Endothelial cell of umbilical vein (primary cell): Measurements from ENCODE around the gene RBM39. TPM values are rescaled to one million over a fixed set of nuclear protein-coding genes. Genes with fewer than 3 reads are reported as not detected.
A peak's percentile ranks its signal among the peaks of the same experiment; 100 is the strongest.

Experiments used
- BruUV-seq: library from RNA; stranded (reverse); fragments of 400-500 nt; replicated peaks from 2 replicates; lab custom pipeline; 2021; lab: Mats Ljungman, UMichigan
- CTCF ChIA-PET: fragments of 300-600, 350-600 bp; sonication (Branson Sonifier 250); formaldehyde crosslinking; loops from one replicate; lab custom pipeline; 2021; ENCODE audit warnings: antibody characterized with exemption, inconsistent platforms; lab: Charles Lee
- POLR2A ChIA-PET: fragments of 300-600, 350-600 bp; sonication (Branson Sonifier 250); formaldehyde crosslinking; loops from one replicate; lab custom pipeline; 2021; ENCODE audit warnings: antibody characterized with exemption, inconsistent platforms; lab: Charles Lee
- DNase-seq: peaks from one replicate; pipeline ENCODE4 v3.0.0-alpha.2; 2011; ENCODE audit warnings: low read depth, low spot score
- FAIRE-seq: peaks from 2 replicates; lab custom pipeline; 2011; peaks lifted over from hg19 to GRCh38; lab: Jason Lieb, UNC
- H2AFZ ChIP-seq: 2 replicates; pipeline ENCODE4 v1.6.0; 2012; ENCODE audit warnings: low read depth, low read length, control low read depth, inconsistent platforms
- H3K27ac ChIP-seq: 2 replicates; pipeline ENCODE4 v1.5.1; 2011; ENCODE audit warnings: low read depth, mild to moderate bottlenecking, control low read depth, low read length, moderate library complexity; ENCODE audit not compliant: insufficient read depth
- H3K27me3 ChIP-seq, 2 experiments: 2 replicates each; pipeline versions ENCODE4 v1.6.0 to v1.6.1; 2011; ENCODE audit warnings: low read length in 2 of 2, mixed read lengths in 1 of 2; ENCODE audit not compliant: control insufficient read depth in 2 of 2, insufficient read depth in 2 of 2
- H3K36me3 ChIP-seq, 2 experiments: 2 replicates in 1 of 2; 3 replicates in 1 of 2; pipeline ENCODE4 v1.5.1; 2011; ENCODE audit warnings: low read length in 2 of 2, mild to moderate bottlenecking in 1 of 2, moderate library complexity in 1 of 2; ENCODE audit not compliant: control insufficient read depth in 2 of 2, insufficient read depth in 2 of 2; ENCODE audit errors: extremely low read depth in 1 of 2
- H3K4me1 ChIP-seq: 3 replicates; pipeline ENCODE4 v1.5.1; 2011; ENCODE audit warnings: mild to moderate bottlenecking, low read length; ENCODE audit not compliant: control insufficient read depth, insufficient read depth; ENCODE audit errors: extremely low read depth
- H3K4me2 ChIP-seq: 2 replicates; pipeline ENCODE4 v1.6.1; 2011; ENCODE audit warnings: low read length, control low read depth, mixed read lengths; ENCODE audit not compliant: insufficient read depth
- H3K4me3 ChIP-seq, 3 experiments: fragments of 200-600 bp in 1 of 3; sonication (generic), shearing (Covaris generic) in 1 of 3; replicated peaks in 1 of 3; 2 replicates each; pipeline ENCODE4 v1.5.1; 2011 to 2016; ENCODE audit warnings: control low read depth in 3 of 3, low read length in 3 of 3, mild to moderate bottlenecking in 2 of 3, inconsistent platforms in 1 of 3, low read depth in 1 of 3, moderate library complexity in 1 of 3; ENCODE audit not compliant: insufficient read depth in 1 of 3
- H3K79me2 ChIP-seq: 2 replicates; pipeline ENCODE4 v1.6.0; 2012; ENCODE audit warnings: low read length, inconsistent platforms; ENCODE audit not compliant: control insufficient read depth, insufficient read depth
- H3K9ac ChIP-seq: replicated peaks from 2 replicates; pipeline ENCODE3; 2011; ENCODE audit warnings: low read length, control low read depth; ENCODE audit not compliant: insufficient read depth; ENCODE audit errors: extremely low read depth
- H3K9me1 ChIP-seq: replicated peaks from 3 replicates; pipeline ENCODE4 v1.6.0; 2011; ENCODE audit warnings: mild to moderate bottlenecking, low read length; ENCODE audit not compliant: control insufficient read depth, insufficient read depth; ENCODE audit errors: extremely low read depth
- H3K9me3 ChIP-seq: replicated peaks from 2 replicates; pipeline ENCODE4 v1.5.1; 2012; ENCODE audit warnings: low read length, inconsistent platforms; ENCODE audit not compliant: control insufficient read depth, insufficient read depth
- H4K20me1 ChIP-seq: replicated peaks from 2 replicates; pipeline ENCODE3; 2011; ENCODE audit warnings: mild to moderate bottlenecking, low read length; ENCODE audit not compliant: control insufficient read depth, insufficient read depth; ENCODE audit errors: extremely low read depth
- EZH2 ChIP-seq: IDR thresholded peaks from 2 replicates; pipeline ENCODE4 v1.6.1; 2012; ENCODE audit warnings: borderline replicate concordance, low read depth, mild to moderate bottlenecking, moderate library complexity, low read length, inconsistent platforms; ENCODE audit not compliant: severe bottlenecking
- FOS ChIP-seq: IDR thresholded peaks from 2 replicates; pipeline ENCODE4 v1.6.1; 2011; ENCODE audit warnings: mild to moderate bottlenecking, low read length, moderate library complexity, borderline replicate concordance; ENCODE audit not compliant: insufficient read depth
- GATA2 ChIP-seq: IDR thresholded peaks from 2 replicates; pipeline ENCODE4 v1.7.0; 2011; ENCODE audit warnings: low read depth, mild to moderate bottlenecking, moderate library complexity, mixed read lengths, low read length; ENCODE audit not compliant: insufficient read length, insufficient read depth
- MAX ChIP-seq: IDR thresholded peaks from 2 replicates; pipeline ENCODE4 v1.6.1; 2011; ENCODE audit not compliant: insufficient read depth, insufficient read length
- POLR2A ChIP-seq: IDR thresholded peaks from 2 replicates; pipeline ENCODE4 v1.6.1; 2012; ENCODE audit warnings: low read depth, mild to moderate bottlenecking, control low read depth, low read length
- POLR2AphosphoS5 ChIP-seq: IDR thresholded peaks from 2 replicates; pipeline ENCODE4 v1.6.1; 2012; ENCODE audit warnings: low read depth, mild to moderate bottlenecking, control low read depth, low read length, moderate library complexity; ENCODE audit not compliant: insufficient read depth
- dilution Hi-C: fragments of 300-500 bp; cut with MboI; formaldehyde crosslinking; loops from one replicate; pipeline ENCODE4 v1.15.0; 2019; ENCODE audit warnings: low sequenced_read_pairs; ENCODE audit not compliant: extremely low pct_ligation_motif_present
- intact Hi-C: fragments of 100-400 bp; cut with micrococcal nuclease; formaldehyde crosslinking; loops from one replicate; pipeline ENCODE4 v1.10.0; 2022
- polyA plus RNA-seq, 4 experiments: library from polyadenylated mRNA; depleted of rRNA in 3 of 4; stranded (reverse) in 3 of 4; unstranded in 1 of 4; fragments of >200 nt; gene quantifications; 2 replicates each; pipeline versions ENCODE4 v1.2.1 to v1.2.3, GENCODE V29; 2011 to 2012; ENCODE audit warnings: missing spikeins in 1 of 4
- total RNA-seq: library from RNA; stranded (reverse); gene quantifications from 2 replicates; pipeline ENCODE4 v1.2.3, GENCODE V29; 2021
- TF ChIP-seq, protein P1 (sequence below), 2 donors: IDR thresholded peaks; 1 replicate in 1 of 2; 2 replicates in 1 of 2; pipeline ENCODE4 v1.5.1; 2011; ENCODE audit warnings: low read length in 2 of 2, mild to moderate bottlenecking in 2 of 2, moderate library complexity in 2 of 2, control low read depth in 1 of 2, inconsistent platforms in 1 of 2, low read depth in 1 of 2; ENCODE audit not compliant: insufficient read depth in 1 of 2; ENCODE audit errors: extremely low read depth in 1 of 2

Gene RBM39
- total and polyA plus RNA-seq, 2 donors (not counting 3 experiments of a cell fraction or from before 2014, with no cell fraction given), result 106 to 309 TPM

DNA sequence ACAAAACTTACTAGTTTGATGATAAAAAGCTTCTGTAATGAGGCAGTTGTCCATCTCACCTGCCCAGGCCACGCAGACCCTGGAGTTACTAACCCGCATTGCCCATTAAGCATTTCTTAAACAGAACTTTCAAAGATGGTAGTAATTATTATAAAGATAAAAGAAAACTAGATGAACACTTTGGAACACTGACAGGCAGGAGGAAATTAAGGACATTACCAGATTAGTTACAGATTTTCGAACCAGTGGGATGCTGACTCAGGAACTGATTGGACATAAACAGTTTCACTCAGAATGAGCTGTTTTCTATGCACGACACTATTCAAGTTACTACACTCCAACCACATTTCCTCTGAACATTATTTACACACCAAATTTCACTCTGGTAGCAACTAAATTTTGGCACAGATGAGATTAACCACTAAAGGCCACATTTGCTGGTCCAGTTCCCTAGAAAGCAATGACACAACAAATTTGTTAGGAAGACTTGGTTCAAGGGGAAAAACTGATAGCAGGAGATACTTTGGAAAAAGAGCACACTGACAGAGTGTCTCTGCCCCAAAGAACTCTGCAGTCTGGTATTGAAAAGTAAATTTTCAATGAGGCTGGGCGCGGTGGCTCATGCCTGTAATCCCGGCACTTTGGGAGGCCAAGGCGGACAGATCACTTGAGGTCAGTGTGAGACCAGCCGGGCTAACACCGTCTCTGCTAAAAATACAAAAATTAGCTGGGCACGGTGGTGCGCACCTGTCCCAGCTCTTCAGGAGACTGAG lies 39.8 kb downstream of the RBM39 start:
- dilution Hi-C loops, result no loop called here
- Histone ChIP-seq H3K36me3 (peaks cover 16 to 25% of the 10 kb centered on the region in 2 experiments), H2AFZ (no peak overlapping the region), H3K9me3 (no peaks in the 10 kb centered on the region), H3K4me3 (no peak overlapping the region), H3K79me2 (peaks cover 13% of the 10 kb centered on the region), H3K9me1 (no peaks in the 10 kb centered on the region), H3K27ac (no peak overlapping the region), H3K4me1 (peaks cover 17% of the 10 kb centered on the region), H3K27me3 (no peaks in the 10 kb centered on the region), H4K20me1 (peaks cover 5% of the 10 kb centered on the region), H3K9ac (no peak overlapping the region), H3K4me2 (no peak overlapping the region)
- intact Hi-C loops, result no loop called here
- CTCF ChIA-PET, result interaction anchor here (1.0 to 1.3 kb wide), 2 partner anchors 9 to 252 kb away, joined by 3 read pairs; partner anchors contain the start of gene SCAND1
- TF ChIP-seq EZH2, result no peak
- no peak for TF ChIP-seq FOS
- TF ChIP-seq, protein P1, sequence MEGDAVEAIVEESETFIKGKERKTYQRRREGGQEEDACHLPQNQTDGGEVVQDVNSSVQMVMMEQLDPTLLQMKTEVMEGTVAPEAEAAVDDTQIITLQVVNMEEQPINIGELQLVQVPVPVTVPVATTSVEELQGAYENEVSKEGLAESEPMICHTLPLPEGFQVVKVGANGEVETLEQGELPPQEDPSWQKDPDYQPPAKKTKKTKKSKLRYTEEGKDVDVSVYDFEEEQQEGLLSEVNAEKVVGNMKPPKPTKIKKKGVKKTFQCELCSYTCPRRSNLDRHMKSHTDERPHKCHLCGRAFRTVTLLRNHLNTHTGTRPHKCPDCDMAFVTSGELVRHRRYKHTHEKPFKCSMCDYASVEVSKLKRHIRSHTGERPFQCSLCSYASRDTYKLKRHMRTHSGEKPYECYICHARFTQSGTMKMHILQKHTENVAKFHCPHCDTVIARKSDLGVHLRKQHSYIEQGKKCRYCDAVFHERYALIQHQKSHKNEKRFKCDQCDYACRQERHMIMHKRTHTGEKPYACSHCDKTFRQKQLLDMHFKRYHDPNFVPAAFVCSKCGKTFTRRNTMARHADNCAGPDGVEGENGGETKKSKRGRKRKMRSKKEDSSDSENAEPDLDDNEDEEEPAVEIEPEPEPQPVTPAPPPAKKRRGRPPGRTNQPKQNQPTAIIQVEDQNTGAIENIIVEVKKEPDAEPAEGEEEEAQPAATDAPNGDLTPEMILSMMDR (IDR thresholded peaks at IDR 0.05; ENCODE audit: extremely low read depth in 1 of 2, insufficient read depth in 1 of 2, low read depth in 1 of 2, low read length in 2 of 2), result no peak
- TF ChIP-seq GATA2, result no peak
- TF ChIP-seq POLR2A, result no peak
- TF ChIP-seq MAX, result no peak
- peak; percentile 3 for TF ChIP-seq POLR2AphosphoS5
- POLR2A ChIA-PET, result interaction anchor here (0.8 kb wide), 1 partner anchor 23 kb away, joined by 3 read pairs; no protein-coding TSS in a partner anchor
- FAIRE-seq (no peak), DNase-seq (no peak)
- no TSS peak for BruUV-seq
